HUDEP-2 (cell line): ENCODE results near the gene CLRN1.

Experiments used
- DNase-seq, 76 experiments: peaks; one replicate each; lab custom pipeline; 2025; ENCODE audit not compliant: unreplicated experiment in 76 of 76; lab: John Stamatoyannopoulos, UW

CLRN1 gene

DNA sequence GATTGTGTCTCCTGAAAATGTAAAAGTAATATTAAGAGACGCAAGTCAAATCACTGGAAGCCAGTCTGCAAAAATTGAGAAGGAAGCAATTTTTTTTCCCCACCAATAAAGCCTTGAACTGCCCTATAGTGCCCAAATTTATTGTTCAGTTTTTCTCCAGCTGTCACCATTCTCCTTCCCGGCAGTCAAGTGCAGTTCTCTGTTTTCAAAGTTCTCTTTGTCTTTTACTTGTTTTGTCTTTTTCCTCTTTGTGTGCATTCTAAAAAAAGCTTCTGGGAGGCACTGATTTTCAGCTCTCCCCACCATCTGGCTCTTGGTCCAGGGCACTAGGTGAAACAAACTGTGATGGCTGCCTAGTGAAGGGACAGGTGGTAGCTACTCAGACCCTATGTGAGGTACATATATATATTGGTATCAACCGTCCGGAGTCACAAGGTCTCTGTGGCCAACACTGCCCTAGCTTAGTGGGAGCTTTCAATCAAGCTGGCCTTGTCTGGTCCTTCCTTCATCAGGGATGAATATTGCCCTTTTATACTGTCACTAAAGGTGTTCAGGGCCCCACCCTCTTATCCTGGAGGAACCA is 6.1 kb upstream of the CLRN1 start:
- no peak for DNase-seq

GRCh38 chr3:150975992-150976368 is 3.5 kb upstream of the CLRN1 start:
- no peak for DNase-seq

DNA sequence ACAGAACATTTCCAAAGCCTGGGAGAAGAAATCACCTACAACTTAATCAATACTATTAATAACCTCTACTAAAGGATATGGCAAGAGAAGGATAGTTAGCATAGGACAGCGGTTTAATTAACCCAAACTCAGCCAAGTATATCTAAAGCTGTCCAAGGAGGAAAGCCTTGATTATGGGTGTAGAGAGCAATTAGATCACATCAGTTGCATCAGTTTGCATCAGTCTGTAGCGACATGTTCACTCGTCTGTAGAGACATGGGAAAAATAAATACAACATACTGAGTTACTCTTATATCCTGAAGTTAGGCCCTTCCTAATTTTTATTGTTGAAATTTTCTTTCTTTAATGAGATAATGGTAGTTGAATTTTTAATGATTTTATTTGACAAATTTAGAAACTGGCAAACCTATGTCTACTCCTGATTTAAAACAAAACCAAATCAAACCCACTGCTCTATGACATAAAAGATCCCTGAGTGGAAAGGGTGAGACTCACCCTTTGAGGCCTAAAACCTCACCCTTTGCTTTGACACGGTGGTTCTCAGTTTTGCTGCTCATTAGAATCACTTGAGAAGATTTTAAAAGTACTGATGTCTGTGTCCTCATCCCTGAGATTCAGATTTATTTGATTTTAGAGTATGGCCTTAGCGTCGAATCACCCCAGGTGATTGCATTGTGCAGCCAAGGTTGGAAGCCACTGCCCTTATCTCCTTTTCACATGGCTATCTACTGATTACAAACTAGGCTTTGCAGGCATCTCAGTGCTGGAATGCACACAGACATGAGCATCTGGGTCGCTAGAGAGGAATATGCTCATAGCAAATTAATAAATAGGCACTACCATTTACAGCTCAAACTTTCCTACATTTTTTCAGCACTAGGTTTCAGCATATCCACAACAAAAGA is 2.8 kb upstream of the CLRN1 start:
- DNase-seq, result no peak

GRCh38 chr3:150970665-150971324 is 1.7 kb downstream of the CLRN1 start:
- DNase-seq, result no peak

DNA sequence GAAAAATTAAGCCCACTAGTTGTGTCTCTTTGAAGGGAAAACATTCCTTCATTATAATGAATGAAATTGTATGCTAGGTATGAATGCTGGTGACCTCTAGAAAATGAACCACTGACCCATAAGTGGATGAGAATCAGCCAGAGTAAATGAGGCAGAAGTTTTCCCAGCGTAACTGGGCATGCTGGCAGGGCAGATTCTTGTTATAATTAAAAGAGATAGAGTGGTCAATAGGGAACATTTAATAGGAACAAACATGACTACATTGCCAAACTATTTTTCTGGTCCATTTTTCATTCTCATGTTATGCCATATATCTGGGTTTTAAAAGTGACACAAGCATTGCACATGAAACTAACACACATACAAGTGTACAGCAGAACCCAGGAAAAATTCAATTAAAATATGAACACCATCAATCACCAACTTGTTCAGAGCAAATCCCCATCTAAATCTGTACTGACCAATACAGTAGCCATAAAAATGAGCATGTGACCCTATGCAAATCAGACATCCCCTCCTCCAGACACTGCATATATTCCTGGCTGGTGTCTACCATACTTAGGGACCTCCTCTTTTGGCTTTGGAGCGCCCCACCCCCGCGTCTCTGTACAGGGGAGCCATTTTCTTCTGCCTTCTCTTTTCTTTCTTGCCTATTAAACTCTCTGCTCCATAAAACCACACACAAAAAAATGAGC is 4.0 kb downstream of the CLRN1 start:
- DNase-seq, result no peak

DNA sequence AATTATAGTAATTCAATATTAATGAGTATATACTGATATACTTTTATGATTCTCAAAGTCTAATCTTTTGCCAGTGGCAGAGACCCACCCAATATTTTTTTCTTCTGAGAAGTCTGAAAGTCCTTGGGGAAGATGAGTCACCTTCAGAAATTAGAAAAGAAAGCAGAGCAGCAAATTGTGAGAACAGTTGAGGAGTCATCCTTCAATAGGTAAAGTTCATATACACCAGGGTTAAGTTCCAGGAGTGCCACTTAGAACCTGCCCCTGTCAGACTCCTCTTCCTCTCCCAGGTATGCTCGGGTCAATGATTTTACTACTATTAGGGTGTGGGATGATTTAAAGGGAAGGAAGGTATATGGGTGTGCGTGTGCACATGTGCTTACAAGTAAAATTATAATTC is 7.1 kb downstream of the CLRN1 start:
- DNase-seq, result no peak

DNA sequence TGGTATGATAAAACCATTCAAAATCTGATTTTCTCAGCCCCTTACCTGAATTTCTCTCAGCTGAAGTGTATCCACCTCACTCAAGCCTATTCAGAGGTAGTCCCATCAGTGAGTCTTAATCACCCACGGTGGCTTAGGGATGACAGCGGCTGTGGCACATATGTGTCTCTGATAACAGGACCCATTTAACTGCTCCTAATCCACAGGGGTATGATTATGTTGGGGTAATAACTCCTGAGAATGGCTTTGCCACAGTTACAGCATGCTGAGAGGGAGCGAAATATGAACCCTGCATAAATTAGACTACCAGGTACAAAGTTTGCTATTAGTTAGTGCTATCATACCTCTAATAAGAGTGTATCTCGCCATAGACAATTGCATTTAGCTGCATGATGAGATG is 10.6 kb downstream of the CLRN1 start:
- no peak for DNase-seq

DNA sequence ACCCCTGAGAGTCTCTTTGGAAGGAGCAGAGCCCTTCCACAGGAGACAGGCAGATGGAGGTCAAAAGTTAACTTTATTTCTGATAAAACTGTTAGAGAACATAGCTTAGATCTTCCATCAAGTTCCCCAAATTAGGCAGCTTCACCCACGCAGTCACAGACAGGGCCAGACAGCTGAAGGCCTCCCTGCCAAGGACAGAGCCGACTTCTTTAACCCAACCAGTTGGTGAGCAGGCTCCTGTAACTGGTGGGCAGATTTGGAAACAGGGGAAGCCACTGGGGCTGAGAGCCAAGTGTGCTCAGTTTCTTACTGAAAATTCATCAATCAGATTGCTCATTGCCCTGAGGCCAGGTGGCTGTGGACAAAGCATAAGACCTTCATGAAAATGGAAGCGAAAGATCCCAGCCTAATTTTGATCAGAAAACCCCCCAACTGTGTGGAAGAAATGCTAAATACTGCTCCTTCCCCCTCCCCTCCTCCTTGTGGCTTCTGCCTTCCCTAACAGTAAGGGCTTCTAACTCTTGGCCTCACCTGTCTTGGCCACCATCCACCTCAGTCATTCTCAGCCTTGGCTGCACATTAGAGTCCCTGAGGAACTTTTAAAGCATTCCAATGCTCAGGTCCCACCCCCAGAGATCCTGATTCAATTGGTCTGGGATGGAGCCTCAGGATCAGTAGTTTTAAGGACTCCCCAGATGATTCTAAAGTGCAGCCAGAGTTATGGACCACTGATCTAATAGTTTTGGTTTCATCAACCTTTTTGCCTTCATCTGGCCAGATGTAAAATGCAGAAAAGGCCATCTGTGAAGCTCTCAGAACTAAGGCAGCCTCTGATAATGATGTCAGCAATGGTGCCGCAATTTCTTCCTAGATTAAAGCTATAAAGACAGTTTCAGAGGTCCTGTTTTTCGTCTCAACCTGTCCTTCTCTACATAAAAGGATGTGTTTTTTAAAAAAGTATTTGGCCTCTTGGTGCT is 11.5 kb downstream of the CLRN1 start:
- DNase-seq, result no peak

GRCh38 chr3:150958683-150959082 is 13.8 kb downstream of the CLRN1 start:
- no peak for DNase-seq

DNA sequence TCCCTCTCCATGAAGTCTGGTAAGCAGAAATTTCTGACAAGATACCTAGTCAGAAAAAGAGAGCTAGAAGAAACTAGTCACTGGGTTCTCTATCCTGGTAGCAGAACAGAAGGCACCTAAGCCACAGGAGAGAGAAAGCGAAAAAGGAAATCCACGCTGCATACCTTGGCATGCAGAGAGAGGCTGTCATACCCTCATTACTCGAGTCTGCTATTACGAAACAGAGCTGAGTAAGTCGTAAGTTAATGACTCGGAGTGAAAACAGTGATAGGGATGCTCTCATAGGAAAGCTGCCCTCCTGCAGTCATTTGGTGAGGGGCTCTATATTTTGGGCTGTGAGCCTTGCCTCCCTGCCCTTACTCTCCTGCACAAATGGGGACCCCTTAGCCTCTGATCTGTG is 16.2 kb downstream of the CLRN1 start:
- no peak for DNase-seq

GRCh38 chr3:150951923-150952322 is 20.6 kb downstream of the CLRN1 start:
- DNase-seq, result no peak

DNA sequence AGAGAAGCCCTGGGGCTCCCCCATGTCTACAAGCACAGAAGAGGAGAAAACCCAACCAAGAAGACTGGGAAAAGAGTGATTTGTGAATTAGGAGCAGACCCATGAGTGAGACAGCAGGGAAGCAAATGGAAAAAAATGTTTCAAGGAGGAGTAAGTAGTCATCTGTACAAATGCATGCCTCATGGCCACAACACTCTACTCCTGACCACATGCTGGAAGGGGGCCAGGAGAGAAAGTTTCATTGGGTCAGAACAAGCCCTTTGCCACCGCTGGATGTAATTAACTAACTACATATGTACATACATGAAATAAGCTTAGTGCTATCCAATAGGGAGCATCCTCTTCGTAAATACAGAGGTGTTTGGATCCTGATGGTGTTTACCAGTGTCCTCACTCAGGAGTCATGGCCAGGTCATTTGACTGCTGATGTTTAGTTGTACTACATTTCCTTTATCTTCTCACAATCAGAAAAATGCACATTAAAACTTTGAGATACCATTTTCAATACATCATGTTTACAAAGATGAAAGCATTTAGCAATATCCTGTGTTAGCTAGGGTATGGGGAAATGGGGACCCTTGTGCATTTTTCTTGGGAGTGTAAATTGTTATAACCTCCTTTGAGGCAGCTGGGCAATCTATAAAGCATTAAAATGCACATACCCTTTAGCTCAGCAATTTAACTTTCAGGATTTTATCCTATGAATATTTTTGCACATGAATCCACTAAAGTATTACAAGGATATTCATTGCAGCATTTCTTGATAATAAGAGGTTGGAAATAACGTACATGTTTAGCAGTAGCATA is 27.1 kb downstream of the CLRN1 start:
- peak in 1 of 76 experiments; percentile 2 for DNase-seq

GRCh38 chr3:150942221-150942620 is 30.3 kb downstream of the CLRN1 start:
- DNase-seq, result no peak

DNA sequence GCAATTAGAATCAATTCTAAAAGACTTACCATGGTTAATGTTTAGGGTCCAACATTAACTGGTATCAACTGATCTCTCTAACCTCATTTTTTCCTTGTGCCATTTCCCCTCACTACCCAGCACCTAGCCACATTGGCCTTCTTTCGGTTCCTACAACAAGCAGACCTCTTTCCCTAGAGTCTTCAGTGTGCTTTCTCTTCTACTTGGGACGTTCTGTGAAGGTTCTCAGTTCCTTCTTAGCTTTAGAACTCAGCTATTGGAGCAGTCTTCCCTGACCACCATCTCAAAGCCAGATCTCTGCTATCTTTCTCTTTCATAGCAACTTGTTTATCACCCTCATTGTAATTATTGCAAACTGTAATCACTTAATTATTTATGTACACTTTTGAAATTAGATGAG is 35.8 kb downstream of the CLRN1 start:
- no peak for DNase-seq

- no peak for DNase-seq
Observed at GRCh38 chr3:150933473-150933995, 39.0 kb downstream of the CLRN1 start.

DNA sequence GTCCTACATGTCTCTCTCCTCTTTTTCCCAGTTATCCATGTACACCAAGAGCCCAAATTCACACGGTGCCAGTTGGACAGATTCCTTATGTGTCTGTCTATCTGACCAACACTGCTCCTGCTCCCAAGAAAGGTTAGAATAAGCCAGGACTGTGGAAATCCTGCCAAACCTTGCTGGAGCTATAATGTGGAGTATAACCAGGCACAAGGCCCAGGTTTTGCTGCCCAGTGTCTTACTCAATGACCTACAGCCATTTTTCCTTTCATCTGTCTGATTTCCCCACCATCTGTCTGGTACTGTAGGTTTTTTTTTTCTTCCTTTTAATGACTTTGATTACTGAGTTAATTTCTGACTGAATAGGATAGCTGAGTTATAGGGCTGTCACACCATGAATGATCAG is 40.8 kb downstream of the CLRN1 start:
- DNase-seq, result no peak

DNA sequence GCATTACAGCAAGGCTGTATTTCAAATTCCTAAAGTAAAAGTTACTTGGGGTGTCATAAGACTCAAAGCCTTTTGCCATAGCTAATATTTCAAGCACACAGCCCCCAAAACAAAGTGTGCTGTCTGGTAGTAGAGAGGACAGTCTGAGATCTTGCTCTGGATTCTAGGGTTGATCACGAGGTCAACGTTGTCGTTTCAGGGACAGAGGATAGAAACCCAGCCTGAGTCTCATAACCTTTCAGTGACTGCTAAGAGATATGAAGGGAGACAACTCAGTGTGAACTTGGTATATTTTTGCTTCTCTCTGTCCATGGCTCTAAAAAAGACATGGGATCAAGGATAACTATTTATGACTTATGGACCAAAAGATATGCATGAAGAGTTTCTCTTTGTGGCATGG is 41.7 kb downstream of the CLRN1 start:
- DNase-seq, result no peak

DNA sequence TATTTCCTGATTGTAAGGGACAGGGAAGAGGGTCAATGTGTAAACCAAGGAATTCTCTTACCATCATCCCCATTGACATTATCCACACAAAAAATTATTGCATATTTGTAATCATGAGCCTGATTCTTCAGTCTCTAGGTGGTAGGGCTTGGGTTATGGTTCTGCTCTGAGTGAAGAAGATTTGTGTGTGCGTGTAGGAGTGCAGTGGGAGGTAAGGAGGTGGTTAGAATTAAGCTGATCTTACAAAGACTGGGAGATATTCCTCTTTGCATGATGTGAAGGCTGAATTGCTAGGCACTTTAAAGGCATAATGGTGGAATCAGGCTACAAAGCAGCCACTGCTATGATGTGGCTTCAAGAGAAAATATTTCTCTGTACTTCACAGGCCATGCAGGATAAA is 44.3 kb downstream of the CLRN1 start:
- no peak for DNase-seq

DNA sequence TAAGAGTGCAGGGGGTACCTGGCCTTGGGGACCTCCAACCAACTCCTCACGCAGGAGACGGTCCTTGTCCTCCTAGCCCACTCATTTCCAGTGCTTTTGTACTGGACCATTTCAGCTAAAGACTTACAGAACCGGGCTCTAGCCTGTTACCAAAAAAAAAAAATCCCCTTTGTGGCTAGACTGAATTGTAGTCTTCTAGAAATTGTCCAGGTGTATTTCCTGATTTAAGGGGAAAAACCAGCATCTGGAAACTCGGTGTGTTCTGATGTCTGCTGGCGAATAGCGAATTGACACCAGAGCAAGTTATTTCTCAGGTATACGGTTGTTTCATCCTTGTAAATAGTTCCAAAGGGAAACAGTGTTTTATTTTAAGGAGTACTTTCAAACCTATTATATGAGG is 46.2 kb downstream of the CLRN1 start:
- DNase-seq, result no peak
